HepG2 (cell line): ENCODE measurements around the gene DPP6. TPM values are rescaled to one million over a fixed set of nuclear protein-coding genes. Genes with fewer than 3 reads are reported as not detected.

ENCODE experiments used
- DNMT3B ChIP-seq: conservative IDR thresholded peaks from 2 replicates; pipeline ENCODE4 v1.6.1; 2016; ENCODE audit warnings: missing biosample characterization, control low read depth
- FLYWCH1 ChIP-seq: sonication (generic); formaldehyde crosslinking; IDR thresholded peaks from 2 replicates; pipeline ENCODE4 v1.8.1; 2023; ENCODE audit warnings: mild to moderate bottlenecking, missing genetic modification reagents
- IRX3 ChIP-seq: sonication (generic); formaldehyde crosslinking; IDR thresholded peaks from 2 replicates; pipeline ENCODE4 v1.8.1; 2023; ENCODE audit warnings: mild to moderate bottlenecking, low read depth, missing genetic modification reagents, borderline replicate concordance
- KDM3A ChIP-seq: IDR thresholded peaks from 2 replicates; pipeline ENCODE4 v1.6.1; 2018; ENCODE audit warnings: low read depth, missing compliant biosample characterization
- NR2F6 ChIP-seq, 2 experiments: IDR thresholded peaks; 2 replicates each; pipeline ENCODE4 v1.6.1; 2016; ENCODE audit warnings: antibody characterized with exemption in 1 of 2, mild to moderate bottlenecking in 1 of 2
- PLRG1 ChIP-seq: fragments of 450-650 bp; conservative IDR thresholded peaks from 2 replicates; pipeline ENCODE4 v1.6.1; 2016
- SRSF9 ChIP-seq: fragments of 200-400 bp; formaldehyde crosslinking; IDR thresholded peaks from 2 replicates; pipeline ENCODE4 v1.6.1; 2018; ENCODE audit warnings: borderline replicate concordance, mild to moderate bottlenecking, low read depth, low read length; ENCODE audit not compliant: insufficient read depth, poor library complexity, severe bottlenecking
- ZFP1 ChIP-seq: IDR thresholded peaks from 2 replicates; pipeline ENCODE4 v1.6.1; 2016
- ZIK1 ChIP-seq: sonication (generic); formaldehyde crosslinking; IDR thresholded peaks from 2 replicates; pipeline ENCODE4 v1.5.0; 2020; ENCODE audit warnings: mild to moderate bottlenecking, low read depth, missing genetic modification reagents, borderline replicate concordance
- ZNF24 ChIP-seq: fragments of 450-650 bp; IDR thresholded peaks from 2 replicates; pipeline ENCODE4 v1.6.1; 2017; ENCODE audit warnings: antibody characterized with exemption, mild to moderate bottlenecking
- ZNF296 ChIP-seq: sonication (generic); formaldehyde crosslinking; conservative IDR thresholded peaks from 2 replicates; pipeline ENCODE4 v1.5.0; 2020; ENCODE audit warnings: mild to moderate bottlenecking, missing genetic modification reagents
- ZNF816 ChIP-seq: sonication (generic); formaldehyde crosslinking; IDR thresholded peaks from 2 replicates; pipeline ENCODE4 v1.8.0; 2022; ENCODE audit warnings: missing genetic modification reagents, mild to moderate bottlenecking, borderline replicate concordance
- polyA plus RNA-seq, 8 experiments: library from polyadenylated mRNA; depleted of rRNA in 3 of 8; stranded (reverse) in 7 of 8; unstranded in 1 of 8; fragments of >200 nt; fragmentation: Illumina TruSeq in 4 of 8; extraction: Trizol in 4 of 8; gene quantifications; 2 replicates each; pipeline versions ENCODE4 v1.2.1 to v1.2.3, GENCODE V29; 2011 to 2016; ENCODE audit warnings: low read depth in 4 of 8, missing spikeins in 1 of 8, mixed read lengths in 1 of 8; ENCODE audit not compliant: insufficient read depth in 1 of 8
- total RNA-seq, 5 experiments: library from RNA; depleted of rRNA; stranded (reverse); fragments of >200 nt; fragmentation: Illumina TruSeq; extraction: Trizol; gene quantifications; 2 replicates each; pipeline ENCODE4 v1.2.3, GENCODE V29; 2016; ENCODE audit warnings: low read depth in 1 of 5
- TF ChIP-seq, protein P1 (sequence below): sonication (generic); formaldehyde crosslinking; IDR thresholded peaks from 2 replicates; pipeline ENCODE4 v1.8.0; 2022; ENCODE audit warnings: missing genetic modification reagents, mild to moderate bottlenecking, moderate library complexity, borderline replicate concordance
- TF ChIP-seq, protein P2 (sequence below): sonication (generic); formaldehyde crosslinking; IDR thresholded peaks from 2 replicates; pipeline ENCODE4 v1.4.0; 2020; ENCODE audit warnings: mild to moderate bottlenecking, missing genetic modification reagents
- TF ChIP-seq, protein P3 (sequence below): fragments of 450-650 bp; IDR thresholded peaks from 2 replicates; pipeline ENCODE4 v1.6.1; 2016
- TF ChIP-seq, protein P4 (sequence below): sonication (generic); formaldehyde crosslinking; IDR thresholded peaks from 2 replicates; pipeline ENCODE4 v1.4.0; 2020; ENCODE audit warnings: missing genetic modification reagents
- TF ChIP-seq, protein P5 (sequence below): sonication (generic); formaldehyde crosslinking; IDR thresholded peaks from 2 replicates; pipeline ENCODE4 v1.8.0; 2022; ENCODE audit warnings: mild to moderate bottlenecking, missing genetic modification reagents, moderate library complexity
- TF ChIP-seq, protein P6 (sequence below): sonication (generic); formaldehyde crosslinking; IDR thresholded peaks from 2 replicates; pipeline ENCODE4 v1.5.1; 2020; ENCODE audit warnings: missing genetic modification reagents, mild to moderate bottlenecking, borderline replicate concordance

The DPP6 gene
- total and polyA plus RNA-seq, 2 of the 13 experiments (the other 11 are each of a cell fraction or from before 2014, with no cell fraction given) = not detected

DNA sequence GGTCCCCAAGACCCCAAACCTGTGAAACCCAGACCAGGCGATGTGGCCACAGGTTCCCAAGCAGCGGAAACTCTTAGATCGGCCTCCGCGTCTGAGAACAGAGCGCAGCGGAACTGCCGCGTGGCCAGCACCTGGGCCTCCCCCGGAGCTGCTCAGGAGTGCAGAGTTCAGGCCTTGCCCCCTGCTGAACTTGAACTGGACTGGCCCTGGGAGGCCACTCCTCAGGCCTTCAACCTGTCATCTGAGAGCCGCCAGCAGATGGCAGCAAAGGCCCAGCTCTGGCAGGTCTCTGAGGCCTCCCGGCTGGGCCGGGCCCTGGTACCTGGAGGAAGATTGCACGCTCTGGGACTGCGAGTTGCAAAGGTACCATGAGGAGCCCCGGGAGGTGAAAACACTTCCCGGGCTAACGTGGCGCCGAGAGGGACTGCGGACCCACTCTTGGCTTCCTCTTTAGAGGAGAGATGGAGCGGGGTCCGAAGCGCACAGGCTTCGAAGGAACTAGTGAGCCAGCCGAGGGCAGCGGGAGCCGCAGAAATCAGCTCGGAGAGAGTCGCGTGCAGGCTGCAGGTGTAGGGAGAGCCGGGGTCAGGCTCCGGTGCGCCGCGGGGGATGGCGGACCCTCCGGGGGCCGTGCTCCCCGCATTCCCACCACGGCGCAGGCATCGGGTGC, 861.6 kb downstream of the DPP6 start (continued):
- TF ChIP-seq, protein P1, sequence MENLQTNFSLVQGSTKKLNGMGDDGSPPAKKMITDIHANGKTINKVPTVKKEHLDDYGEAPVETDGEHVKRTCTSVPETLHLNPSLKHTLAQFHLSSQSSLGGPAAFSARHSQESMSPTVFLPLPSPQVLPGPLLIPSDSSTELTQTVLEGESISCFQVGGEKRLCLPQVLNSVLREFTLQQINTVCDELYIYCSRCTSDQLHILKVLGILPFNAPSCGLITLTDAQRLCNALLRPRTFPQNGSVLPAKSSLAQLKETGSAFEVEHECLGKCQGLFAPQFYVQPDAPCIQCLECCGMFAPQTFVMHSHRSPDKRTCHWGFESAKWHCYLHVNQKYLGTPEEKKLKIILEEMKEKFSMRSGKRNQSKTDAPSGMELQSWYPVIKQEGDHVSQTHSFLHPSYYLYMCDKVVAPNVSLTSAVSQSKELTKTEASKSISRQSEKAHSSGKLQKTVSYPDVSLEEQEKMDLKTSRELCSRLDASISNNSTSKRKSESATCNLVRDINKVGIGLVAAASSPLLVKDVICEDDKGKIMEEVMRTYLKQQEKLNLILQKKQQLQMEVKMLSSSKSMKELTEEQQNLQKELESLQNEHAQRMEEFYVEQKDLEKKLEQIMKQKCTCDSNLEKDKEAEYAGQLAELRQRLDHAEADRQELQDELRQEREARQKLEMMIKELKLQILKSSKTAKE = no peak
- TF ChIP-seq ZNF24 (no peak), IRX3 (CRISPR knock-in tag) (no peak), NR2F6 (IDR thresholded peaks at IDR 0.05) (peak; percentile 81), NR2F6 (CRISPR knock-in tag; IDR thresholded peaks at IDR 0.05) (peak; percentile 94), ZNF296 (CRISPR knock-in tag) (no peak), ZFP1 (CRISPR knock-in tag) (peak; percentile 41; the same call in 1 of the 2 replicates), SRSF9 (no peak), PLRG1 (no peak), ZIK1 (CRISPR knock-in tag) (peak; percentile 82; the same call in 1 of the 2 replicates), DNMT3B (CRISPR knock-in tag) (no peak), ZNF816 (CRISPR knock-in tag) (peak; percentile 76; the same call in 1 of the 2 replicates), KDM3A (CRISPR knock-in tag) (peak; percentile 94), FLYWCH1 (0 out of 2 replicates have a peak, but pooled peaks have one; percentile 43)
- TF ChIP-seq, protein P2, sequence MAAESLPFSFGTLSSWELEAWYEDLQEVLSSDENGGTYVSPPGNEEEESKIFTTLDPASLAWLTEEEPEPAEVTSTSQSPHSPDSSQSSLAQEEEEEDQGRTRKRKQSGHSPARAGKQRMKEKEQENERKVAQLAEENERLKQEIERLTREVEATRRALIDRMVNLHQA (CRISPR knock-in tag) = no peak
- TF ChIP-seq, protein P3, sequence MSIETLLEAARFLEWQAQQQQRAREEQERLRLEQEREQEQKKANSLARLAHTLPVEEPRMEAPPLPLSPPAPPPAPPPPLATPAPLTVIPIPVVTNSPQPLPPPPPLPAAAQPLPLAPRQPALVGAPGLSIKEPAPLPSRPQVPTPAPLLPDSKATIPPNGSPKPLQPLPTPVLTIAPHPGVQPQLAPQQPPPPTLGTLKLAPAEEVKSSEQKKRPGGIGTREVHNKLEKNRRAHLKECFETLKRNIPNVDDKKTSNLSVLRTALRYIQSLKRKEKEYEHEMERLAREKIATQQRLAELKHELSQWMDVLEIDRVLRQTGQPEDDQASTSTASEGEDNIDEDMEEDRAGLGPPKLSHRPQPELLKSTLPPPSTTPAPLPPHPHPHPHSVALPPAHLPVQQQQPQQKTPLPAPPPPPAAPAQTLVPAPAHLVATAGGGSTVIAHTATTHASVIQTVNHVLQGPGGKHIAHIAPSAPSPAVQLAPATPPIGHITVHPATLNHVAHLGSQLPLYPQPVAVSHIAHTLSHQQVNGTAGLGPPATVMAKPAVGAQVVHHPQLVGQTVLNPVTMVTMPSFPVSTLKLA = no peak
- TF ChIP-seq, protein P4, sequence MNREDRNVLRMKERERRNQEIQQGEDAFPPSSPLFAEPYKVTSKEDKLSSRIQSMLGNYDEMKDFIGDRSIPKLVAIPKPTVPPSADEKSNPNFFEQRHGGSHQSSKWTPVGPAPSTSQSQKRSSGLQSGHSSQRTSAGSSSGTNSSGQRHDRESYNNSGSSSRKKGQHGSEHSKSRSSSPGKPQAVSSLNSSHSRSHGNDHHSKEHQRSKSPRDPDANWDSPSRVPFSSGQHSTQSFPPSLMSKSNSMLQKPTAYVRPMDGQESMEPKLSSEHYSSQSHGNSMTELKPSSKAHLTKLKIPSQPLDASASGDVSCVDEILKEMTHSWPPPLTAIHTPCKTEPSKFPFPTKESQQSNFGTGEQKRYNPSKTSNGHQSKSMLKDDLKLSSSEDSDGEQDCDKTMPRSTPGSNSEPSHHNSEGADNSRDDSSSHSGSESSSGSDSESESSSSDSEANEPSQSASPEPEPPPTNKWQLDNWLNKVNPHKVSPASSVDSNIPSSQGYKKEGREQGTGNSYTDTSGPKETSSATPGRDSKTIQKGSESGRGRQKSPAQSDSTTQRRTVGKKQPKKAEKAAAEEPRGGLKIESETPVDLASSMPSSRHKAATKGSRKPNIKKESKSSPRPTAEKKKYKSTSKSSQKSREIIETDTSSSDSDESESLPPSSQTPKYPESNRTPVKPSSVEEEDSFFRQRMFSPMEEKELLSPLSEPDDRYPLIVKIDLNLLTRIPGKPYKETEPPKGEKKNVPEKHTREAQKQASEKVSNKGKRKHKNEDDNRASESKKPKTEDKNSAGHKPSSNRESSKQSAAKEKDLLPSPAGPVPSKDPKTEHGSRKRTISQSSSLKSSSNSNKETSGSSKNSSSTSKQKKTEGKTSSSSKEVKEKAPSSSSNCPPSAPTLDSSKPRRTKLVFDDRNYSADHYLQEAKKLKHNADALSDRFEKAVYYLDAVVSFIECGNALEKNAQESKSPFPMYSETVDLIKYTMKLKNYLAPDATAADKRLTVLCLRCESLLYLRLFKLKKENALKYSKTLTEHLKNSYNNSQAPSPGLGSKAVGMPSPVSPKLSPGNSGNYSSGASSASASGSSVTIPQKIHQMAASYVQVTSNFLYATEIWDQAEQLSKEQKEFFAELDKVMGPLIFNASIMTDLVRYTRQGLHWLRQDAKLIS = no peak
- TF ChIP-seq, protein P5, sequence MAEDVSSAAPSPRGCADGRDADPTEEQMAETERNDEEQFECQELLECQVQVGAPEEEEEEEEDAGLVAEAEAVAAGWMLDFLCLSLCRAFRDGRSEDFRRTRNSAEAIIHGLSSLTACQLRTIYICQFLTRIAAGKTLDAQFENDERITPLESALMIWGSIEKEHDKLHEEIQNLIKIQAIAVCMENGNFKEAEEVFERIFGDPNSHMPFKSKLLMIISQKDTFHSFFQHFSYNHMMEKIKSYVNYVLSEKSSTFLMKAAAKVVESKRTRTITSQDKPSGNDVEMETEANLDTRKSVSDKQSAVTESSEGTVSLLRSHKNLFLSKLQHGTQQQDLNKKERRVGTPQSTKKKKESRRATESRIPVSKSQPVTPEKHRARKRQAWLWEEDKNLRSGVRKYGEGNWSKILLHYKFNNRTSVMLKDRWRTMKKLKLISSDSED (CRISPR knock-in tag) = no peak
- TF ChIP-seq, protein P6, sequence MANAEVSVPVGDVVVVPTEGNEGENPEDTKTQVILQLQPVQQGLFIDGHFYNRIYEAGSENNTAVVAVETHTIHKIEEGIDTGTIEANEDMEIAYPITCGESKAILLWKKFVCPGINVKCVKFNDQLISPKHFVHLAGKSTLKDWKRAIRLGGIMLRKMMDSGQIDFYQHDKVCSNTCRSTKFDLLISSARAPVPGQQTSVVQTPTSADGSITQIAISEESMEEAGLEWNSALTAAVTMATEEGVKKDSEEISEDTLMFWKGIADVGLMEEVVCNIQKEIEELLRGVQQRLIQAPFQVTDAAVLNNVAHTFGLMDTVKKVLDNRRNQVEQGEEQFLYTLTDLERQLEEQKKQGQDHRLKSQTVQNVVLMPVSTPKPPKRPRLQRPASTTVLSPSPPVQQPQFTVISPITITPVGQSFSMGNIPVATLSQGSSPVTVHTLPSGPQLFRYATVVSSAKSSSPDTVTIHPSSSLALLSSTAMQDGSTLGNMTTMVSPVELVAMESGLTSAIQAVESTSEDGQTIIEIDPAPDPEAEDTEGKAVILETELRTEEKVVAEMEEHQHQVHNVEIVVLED (CRISPR knock-in tag) = no peak; the same call in 1 of the 2 replicates
